A673 (cell line): Measurements from ENCODE around the gene GRK4. TPM values are rescaled to one million over a fixed set of nuclear protein-coding genes. Genes with fewer than 3 reads are reported as not detected.

Source experiments
- BruUV-seq: library from RNA; stranded (reverse); fragments of 400-500 nt; replicated peaks from 2 replicates; lab custom pipeline; 2021; lab: Mats Ljungman, UMichigan
- CTCF ChIA-PET: fragments of 300-600 bp; sonication (Branson Sonifier 250); formaldehyde crosslinking; loops from one replicate; lab custom pipeline; 2022; ENCODE audit warnings: antibody characterized with exemption; lab: Charles Lee
- POLR2A ChIA-PET: fragments of 300-600 bp; sonication (Branson Sonifier 250); formaldehyde crosslinking; loops from one replicate; lab custom pipeline; 2022; ENCODE audit warnings: antibody characterized with exemption; ENCODE audit not compliant: low non-redundant PET; lab: Charles Lee
- DNase-seq: peaks from one replicate; pipeline ENCODE4 v3.0.0-alpha.2; 2015; ENCODE audit warnings: low spot score
- H3K27ac ChIP-seq: fragments of 200-600 bp; sonication (generic); 2 replicates; pipeline ENCODE4 v1.5.1; 2016; ENCODE audit warnings: mixed run types, low read depth, mild to moderate bottlenecking, mixed read lengths, antibody characterized with exemption, low read length; ENCODE audit not compliant: poor library complexity, severe bottlenecking
- H3K27me3 ChIP-seq: fragments of 200-600 bp; sonication (generic); replicated peaks from 2 replicates; pipeline ENCODE4 v1.6.1; 2017; ENCODE audit warnings: mixed run types, low read depth, mild to moderate bottlenecking, mixed read lengths, antibody characterized with exemption, low read length; ENCODE audit not compliant: insufficient read depth, poor library complexity
- H3K36me3 ChIP-seq: fragments of 200-600 bp; sonication (generic); 2 replicates; pipeline ENCODE4 v1.6.1; 2016; ENCODE audit warnings: mixed run types, mild to moderate bottlenecking, mixed read lengths, antibody characterized with exemption, low read length; ENCODE audit not compliant: insufficient read depth, poor library complexity, severe bottlenecking
- H3K4me1 ChIP-seq: fragments of 200-600 bp; sonication (generic); 2 replicates; pipeline ENCODE4 v1.6.1; 2017; ENCODE audit warnings: mixed run types, mild to moderate bottlenecking, mixed read lengths, antibody characterized with exemption, low read length; ENCODE audit not compliant: insufficient read depth, poor library complexity, severe bottlenecking
- H3K4me3 ChIP-seq: fragments of 200-600 bp; sonication (generic); 2 replicates; pipeline ENCODE4 v1.5.1; 2016; ENCODE audit warnings: low read depth, mixed run types, mild to moderate bottlenecking, mixed read lengths, low read length; ENCODE audit not compliant: poor library complexity, severe bottlenecking
- H3K9me3 ChIP-seq: fragments of 200-600 bp; sonication (generic); 2 replicates; pipeline ENCODE4 v1.6.1; 2016; ENCODE audit warnings: mixed run types, low read depth, mild to moderate bottlenecking, mixed read lengths, antibody characterized with exemption, low read length; ENCODE audit not compliant: poor library complexity, severe bottlenecking
- EZH2 ChIP-seq: fragments of 200-600 bp; sonication (generic); IDR thresholded peaks from 2 replicates; pipeline ENCODE4 v1.6.1; 2017; ENCODE audit warnings: borderline replicate concordance, low read depth, mild to moderate bottlenecking, mixed read lengths, antibody characterized with exemption, low read length; ENCODE audit not compliant: poor library complexity, severe bottlenecking
- intact Hi-C: fragments of 100-400 bp; cut with micrococcal nuclease; formaldehyde crosslinking; loops from one replicate; pipeline ENCODE4 v1.10.0; 2022; ENCODE audit not compliant: unreplicated experiment
- total RNA-seq: library from RNA; stranded (reverse); gene quantifications from 2 replicates; pipeline ENCODE4 v1.2.3, GENCODE V29; 2021
- TF ChIP-seq, protein P1 (sequence below): fragments of 300-800, 200-600 bp; sonication (generic); conservative IDR thresholded peaks from 2 replicates; pipeline ENCODE4 v1.5.1; 2017; ENCODE audit warnings: low read depth, mild to moderate bottlenecking, antibody characterized with exemption, low read length, moderate library complexity, mixed read lengths

Gene GRK4
- total RNA-seq, 1 experiment from 2014 or later: 5.9 TPM

DNA sequence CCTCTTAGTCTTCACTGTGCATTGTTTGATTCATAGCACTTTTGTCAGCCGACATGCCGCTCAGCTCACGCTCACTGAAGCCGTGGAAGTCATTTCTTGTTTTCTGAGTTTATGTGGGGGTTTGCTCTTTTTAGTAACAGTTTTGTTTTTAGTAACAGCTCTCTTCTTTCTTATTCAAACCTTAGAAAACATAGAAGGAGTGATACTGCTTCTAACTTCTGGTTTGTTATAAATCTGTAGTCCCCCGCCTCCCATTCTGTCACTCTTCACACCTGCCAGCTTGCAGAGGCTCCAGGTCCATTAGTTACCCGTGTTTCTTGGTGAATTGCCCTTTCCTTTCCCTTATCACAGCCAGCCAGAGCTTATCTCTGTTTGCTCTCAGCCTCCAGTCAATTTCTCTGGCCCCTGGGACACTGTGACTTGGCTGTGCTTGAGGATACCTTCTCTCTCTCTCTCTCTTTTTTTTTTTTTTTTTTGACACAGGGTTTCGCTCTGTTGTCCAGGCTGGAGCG, 50.5 kb downstream of the GRK4 start:
- Histone ChIP-seq H3K27ac (no peak overlapping the region), H3K27me3 (no peaks in the 10 kb centered on the region), H3K36me3 (no peaks in the 10 kb centered on the region), H3K9me3 (no peaks in the 10 kb centered on the region), H3K4me3 (no peak overlapping the region), H3K4me1 (no peaks in the 10 kb centered on the region)
- BruUV-seq: no TSS peak
- ChIA-PET POLR2A (no interaction called here), CTCF (no interaction called here)
- no peak for DNase-seq
- intact Hi-C loops: no loop called here
- TF ChIP-seq, protein P1, sequence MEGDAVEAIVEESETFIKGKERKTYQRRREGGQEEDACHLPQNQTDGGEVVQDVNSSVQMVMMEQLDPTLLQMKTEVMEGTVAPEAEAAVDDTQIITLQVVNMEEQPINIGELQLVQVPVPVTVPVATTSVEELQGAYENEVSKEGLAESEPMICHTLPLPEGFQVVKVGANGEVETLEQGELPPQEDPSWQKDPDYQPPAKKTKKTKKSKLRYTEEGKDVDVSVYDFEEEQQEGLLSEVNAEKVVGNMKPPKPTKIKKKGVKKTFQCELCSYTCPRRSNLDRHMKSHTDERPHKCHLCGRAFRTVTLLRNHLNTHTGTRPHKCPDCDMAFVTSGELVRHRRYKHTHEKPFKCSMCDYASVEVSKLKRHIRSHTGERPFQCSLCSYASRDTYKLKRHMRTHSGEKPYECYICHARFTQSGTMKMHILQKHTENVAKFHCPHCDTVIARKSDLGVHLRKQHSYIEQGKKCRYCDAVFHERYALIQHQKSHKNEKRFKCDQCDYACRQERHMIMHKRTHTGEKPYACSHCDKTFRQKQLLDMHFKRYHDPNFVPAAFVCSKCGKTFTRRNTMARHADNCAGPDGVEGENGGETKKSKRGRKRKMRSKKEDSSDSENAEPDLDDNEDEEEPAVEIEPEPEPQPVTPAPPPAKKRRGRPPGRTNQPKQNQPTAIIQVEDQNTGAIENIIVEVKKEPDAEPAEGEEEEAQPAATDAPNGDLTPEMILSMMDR: no peak
- no peak for TF ChIP-seq EZH2

DNA sequence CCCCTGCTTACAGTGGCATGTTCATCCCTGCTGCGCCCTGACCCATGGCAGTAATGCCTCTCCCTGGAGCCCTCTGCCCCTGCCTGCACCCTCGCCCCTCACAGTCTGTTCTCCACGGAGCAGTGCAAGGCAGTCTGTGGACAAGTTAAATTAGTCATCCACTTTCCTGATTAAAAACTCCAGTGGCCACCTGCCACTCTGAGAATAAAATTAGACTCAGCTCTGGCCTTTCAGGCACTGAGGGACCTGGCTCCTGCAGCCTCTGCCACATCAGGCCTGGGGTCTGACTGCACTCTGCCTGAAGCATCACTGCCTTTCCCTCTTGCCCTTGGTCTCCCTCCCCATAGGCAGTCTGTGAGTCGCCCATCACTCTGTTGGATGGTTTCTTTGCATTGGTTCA, 53.6 kb downstream of the GRK4 start:
- DNase-seq: no peak
- H3K27ac ChIP-seq: no peak overlapping the region
- H3K9me3 ChIP-seq: no peaks in the 10 kb centered on the region
- TF ChIP-seq, protein P1: no peak
- no peak for TF ChIP-seq EZH2
- H3K4me3 ChIP-seq: no peak overlapping the region
- intact Hi-C loops: no loop called here
- ChIA-PET POLR2A (no interaction called here), CTCF (no interaction called here)
- H3K4me1 ChIP-seq: no peaks in the 10 kb centered on the region
- no TSS peak for BruUV-seq
- no peaks in the 10 kb centered on the region for H3K36me3 ChIP-seq
- H3K27me3 ChIP-seq: no peaks in the 10 kb centered on the region

DNA sequence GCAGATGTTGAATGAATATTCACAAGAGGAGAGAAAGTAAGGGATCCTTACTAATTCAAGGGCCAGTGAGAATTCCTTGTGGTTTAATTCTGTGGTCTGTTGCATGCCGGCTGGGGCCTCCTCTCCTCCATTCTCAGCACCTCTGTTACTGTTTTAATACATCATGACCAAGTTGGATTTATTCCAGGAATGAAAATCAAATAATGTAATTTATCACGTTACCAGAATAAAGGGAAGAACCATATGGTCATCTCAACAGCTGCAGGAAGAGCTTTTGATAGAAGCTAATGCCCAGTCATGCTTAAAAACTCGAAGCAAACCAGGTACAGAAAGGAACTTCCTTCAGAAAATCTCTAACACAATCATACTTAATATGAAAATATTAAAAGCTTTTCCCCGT, 54.1 kb downstream of the GRK4 start:
- H3K27me3 ChIP-seq: no peaks in the 10 kb centered on the region
- DNase-seq: no peak
- ChIA-PET CTCF (no interaction called here), POLR2A (no interaction called here)
- intact Hi-C loops: no loop called here
- BruUV-seq: no TSS peak
- H3K27ac ChIP-seq: no peak overlapping the region
- no peaks in the 10 kb centered on the region for H3K4me1 ChIP-seq
- no peaks in the 10 kb centered on the region for H3K36me3 ChIP-seq
- no peak for TF ChIP-seq EZH2
- TF ChIP-seq, protein P1: no peak
- no peaks in the 10 kb centered on the region for H3K9me3 ChIP-seq
- H3K4me3 ChIP-seq: no peak overlapping the region
